ENCODE measurements around the gene RABGAP1L. TPM values are rescaled to one million over a fixed set of nuclear protein-coding genes. Genes with fewer than 3 reads are reported as not detected.

RABGAP1L gene
- total RNA-seq, 1 donor from 2014 or later = 46.0 TPM

DNA sequence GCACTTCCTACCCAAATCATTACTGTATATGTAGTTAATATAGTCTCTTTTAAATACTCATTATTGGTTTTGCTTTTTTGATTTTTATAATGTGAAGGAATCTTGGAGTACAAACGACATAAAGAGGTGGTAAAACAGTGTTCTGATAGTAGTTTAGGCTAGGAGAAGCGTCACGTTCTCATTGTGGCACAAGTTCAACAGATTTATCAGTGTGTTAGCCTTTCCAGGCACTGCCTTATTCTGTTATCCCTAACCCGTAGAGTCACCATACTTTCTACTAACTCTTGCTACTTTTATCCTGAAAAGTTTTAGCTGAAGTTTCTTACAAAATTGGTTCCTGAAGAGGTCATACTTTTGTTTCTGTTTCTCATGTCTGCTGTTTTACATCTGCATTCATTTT, 665.8 kb downstream of the RABGAP1L start:
- no peaks in the 10 kb centered on the region for H3K4me1 ChIP-seq
- no peaks in the 10 kb centered on the region for H4K20me1 ChIP-seq (ENCODE audit: low read depth)
- no peak overlapping the region for H3K4me2 ChIP-seq
- no peaks in the 10 kb centered on the region for H3F3A ChIP-seq (ENCODE audit: low read depth)
- no peaks in the 10 kb centered on the region for H3K36me3 Mint-ChIP-seq
- DNase-seq (ENCODE audit: low spot score) = no peak
- no peak overlapping the region for H3K4me3 Mint-ChIP-seq
- no peak overlapping the region for H3K27ac Mint-ChIP-seq
- no peaks in the 10 kb centered on the region for H3K79me2 ChIP-seq (ENCODE audit: low read depth)
- H3K27me3 Mint-ChIP-seq (ENCODE audit: insufficient read depth, low read depth) = no peaks in the 10 kb centered on the region
- H3K36me3 ChIP-seq = no peaks in the 10 kb centered on the region
- no peak overlapping the region for H3K27ac ChIP-seq
- no peaks in the 10 kb centered on the region for H3K9me3 Mint-ChIP-seq
- no peaks in the 10 kb centered on the region for H3K27me3 ChIP-seq
- no peaks in the 10 kb centered on the region for H3K9me3 ChIP-seq (ENCODE audit: low read depth)
- H2AFZ ChIP-seq (replicated peaks) = no peak overlapping the region
- no peaks in the 10 kb centered on the region for H3K4me1 Mint-ChIP-seq
- H3K9ac ChIP-seq = no peak overlapping the region
- TF ChIP-seq EZH2phosphoT487 (IDR thresholded peaks at IDR 0.05) = no peak
- TF ChIP-seq, protein P1, sequence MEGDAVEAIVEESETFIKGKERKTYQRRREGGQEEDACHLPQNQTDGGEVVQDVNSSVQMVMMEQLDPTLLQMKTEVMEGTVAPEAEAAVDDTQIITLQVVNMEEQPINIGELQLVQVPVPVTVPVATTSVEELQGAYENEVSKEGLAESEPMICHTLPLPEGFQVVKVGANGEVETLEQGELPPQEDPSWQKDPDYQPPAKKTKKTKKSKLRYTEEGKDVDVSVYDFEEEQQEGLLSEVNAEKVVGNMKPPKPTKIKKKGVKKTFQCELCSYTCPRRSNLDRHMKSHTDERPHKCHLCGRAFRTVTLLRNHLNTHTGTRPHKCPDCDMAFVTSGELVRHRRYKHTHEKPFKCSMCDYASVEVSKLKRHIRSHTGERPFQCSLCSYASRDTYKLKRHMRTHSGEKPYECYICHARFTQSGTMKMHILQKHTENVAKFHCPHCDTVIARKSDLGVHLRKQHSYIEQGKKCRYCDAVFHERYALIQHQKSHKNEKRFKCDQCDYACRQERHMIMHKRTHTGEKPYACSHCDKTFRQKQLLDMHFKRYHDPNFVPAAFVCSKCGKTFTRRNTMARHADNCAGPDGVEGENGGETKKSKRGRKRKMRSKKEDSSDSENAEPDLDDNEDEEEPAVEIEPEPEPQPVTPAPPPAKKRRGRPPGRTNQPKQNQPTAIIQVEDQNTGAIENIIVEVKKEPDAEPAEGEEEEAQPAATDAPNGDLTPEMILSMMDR (IDR thresholded peaks at IDR 0.05) = no peak
- no peak for TF ChIP-seq EZH2 (IDR thresholded peaks at IDR 0.05)
- no peak overlapping the region for H3K4me3 ChIP-seq

DNA sequence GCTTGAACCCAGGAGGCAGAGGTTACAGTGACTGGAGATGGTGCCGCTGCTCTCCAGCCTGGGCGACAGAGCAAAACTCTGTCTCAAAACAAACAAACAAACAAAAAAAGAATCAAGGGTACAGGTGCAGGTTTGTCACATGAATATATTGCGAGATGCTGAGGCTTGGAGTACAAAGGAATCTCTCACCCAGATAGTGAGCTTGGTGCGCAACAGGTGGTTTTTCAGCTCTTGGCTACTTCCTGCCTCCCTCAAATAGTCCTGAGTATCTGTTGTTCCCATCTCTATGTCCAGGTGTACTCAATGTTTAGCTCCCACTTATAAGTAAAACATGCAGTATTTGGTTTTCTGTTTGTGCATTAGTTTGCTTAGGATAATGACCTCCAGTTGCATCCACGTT, 666.5 kb downstream of the RABGAP1L start:
- TF ChIP-seq EZH2phosphoT487 (IDR thresholded peaks at IDR 0.05) = no peak
- no peak for TF ChIP-seq EZH2 (IDR thresholded peaks at IDR 0.05)
- TF ChIP-seq, protein P1 (IDR thresholded peaks at IDR 0.05) = no peak
- Mint-ChIP-seq H3K9me3 (no peaks in the 10 kb centered on the region), H3K36me3 (no peaks in the 10 kb centered on the region), H3K27me3 (ENCODE audit: insufficient read depth, low read depth) (no peaks in the 10 kb centered on the region), H3K4me1 (no peaks in the 10 kb centered on the region), H3K4me3 (no peak overlapping the region), H3K27ac (no peak overlapping the region)
- Histone ChIP-seq H3K9me3 (ENCODE audit: low read depth) (no peaks in the 10 kb centered on the region), H4K20me1 (ENCODE audit: low read depth) (no peaks in the 10 kb centered on the region), H3K27ac (no peak overlapping the region), H3F3A (ENCODE audit: low read depth) (no peaks in the 10 kb centered on the region), H2AFZ (replicated peaks) (no peak overlapping the region), H3K4me3 (no peak overlapping the region), H3K9ac (no peak overlapping the region), H3K4me1 (no peaks in the 10 kb centered on the region), H3K27me3 (no peaks in the 10 kb centered on the region), H3K36me3 (no peaks in the 10 kb centered on the region), H3K79me2 (ENCODE audit: low read depth) (no peaks in the 10 kb centered on the region), H3K4me2 (no peak overlapping the region)
- DNase-seq (ENCODE audit: low spot score) = no peak

DNA sequence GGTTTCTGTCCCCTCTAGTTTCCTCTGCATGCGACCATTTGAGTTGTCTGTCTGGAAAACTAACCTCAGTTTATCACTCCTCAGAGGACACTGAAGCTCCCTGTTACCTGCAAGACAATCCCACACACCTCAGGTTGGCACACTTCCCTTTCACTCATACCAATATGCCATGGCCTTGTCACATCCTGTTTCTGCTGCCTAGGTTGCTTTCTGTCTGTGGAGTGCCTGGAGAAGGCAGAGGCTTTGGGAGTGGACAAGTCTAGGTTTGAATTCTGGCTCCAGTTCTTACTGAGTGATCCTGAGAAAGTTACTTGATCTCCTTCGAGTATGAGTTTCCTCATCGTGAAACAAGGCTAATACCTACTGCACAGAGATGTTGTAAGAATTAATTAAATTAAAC, 668.9 kb downstream of the RABGAP1L start:
- Histone ChIP-seq H3K79me2 (ENCODE audit: low read depth) (no peaks in the 10 kb centered on the region), H3K4me3 (no peak overlapping the region), H2AFZ (replicated peaks) (no peak overlapping the region), H3K4me2 (no peak overlapping the region), H3F3A (ENCODE audit: low read depth) (no peaks in the 10 kb centered on the region), H3K27me3 (no peaks in the 10 kb centered on the region), H3K9ac (no peak overlapping the region), H3K4me1 (no peaks in the 10 kb centered on the region), H3K36me3 (no peaks in the 10 kb centered on the region), H3K27ac (no peak overlapping the region), H3K9me3 (ENCODE audit: low read depth) (no peaks in the 10 kb centered on the region), H4K20me1 (ENCODE audit: low read depth) (no peaks in the 10 kb centered on the region)
- H3K4me1 Mint-ChIP-seq = no peaks in the 10 kb centered on the region
- no peak overlapping the region for H3K4me3 Mint-ChIP-seq
- no peaks in the 10 kb centered on the region for H3K9me3 Mint-ChIP-seq
- H3K27me3 Mint-ChIP-seq (ENCODE audit: insufficient read depth, low read depth) = no peaks in the 10 kb centered on the region
- TF ChIP-seq EZH2 (IDR thresholded peaks at IDR 0.05) (no peak), EZH2phosphoT487 (IDR thresholded peaks at IDR 0.05) (no peak)
- TF ChIP-seq, protein P1 (IDR thresholded peaks at IDR 0.05) = no peak
- no peak for DNase-seq (ENCODE audit: low spot score)
- H3K27ac Mint-ChIP-seq = no peak overlapping the region
- no peaks in the 10 kb centered on the region for H3K36me3 Mint-ChIP-seq
